Vagina (tissue), 2 donors: ENCODE results near the gene CBX7. TPM values are rescaled to one million over a fixed set of nuclear protein-coding genes. Genes with fewer than 3 reads are reported as not detected.

Experiments used
- DNase-seq, 2 donors: peaks; one replicate each; pipeline ENCODE4 v3.0.0-alpha.2; 2017; ENCODE audit errors: extremely low spot score in 2 of 2
- H3K27ac ChIP-seq: fragments of 200-600 bp; sonication (generic); one replicate; pipeline ENCODE4 v1.5.1; 2019
- H3K27me3 ChIP-seq: fragments of 200-600 bp; sonication (generic); one replicate; pipeline ENCODE4 v1.5.1; 2019
- H3K36me3 ChIP-seq, 2 donors: fragments of 200-600 bp; sonication (generic); one replicate each; pipeline ENCODE4 v1.5.1; 2017 to 2019
- H3K4me1 ChIP-seq: fragments of 200-600 bp; sonication (generic); one replicate; pipeline ENCODE4 v1.5.1; 2019
- H3K4me3 ChIP-seq, 2 donors: fragments of 200-600 bp; sonication (generic); 1 replicate in 1 of 2; 2 replicates in 1 of 2; pipeline ENCODE4 v1.5.1; 2016 to 2019
- H3K9me3 ChIP-seq: fragments of 200-600 bp; sonication (generic); one replicate; pipeline ENCODE4 v1.5.1; 2019
- CTCF ChIP-seq, 3 experiments: fragments of 450-650 bp in 2 of 3; fragments of 200-600 bp in 1 of 3; sonication (generic) in 1 of 3; IDR thresholded peaks; one replicate each; pipeline ENCODE4 v1.5.1; 2017 to 2019; ENCODE audit warnings: antibody characterized with exemption in 3 of 3, mild to moderate bottlenecking in 2 of 3, moderate library complexity in 2 of 3
- POLR2A ChIP-seq, 2 donors: fragments of 450-650 bp; IDR thresholded peaks; one replicate each; pipeline ENCODE4 v1.6.1; 2017; ENCODE audit warnings: antibody characterized with exemption in 2 of 2, mild to moderate bottlenecking in 2 of 2, moderate library complexity in 2 of 2
- POLR2AphosphoS5 ChIP-seq, 2 donors: sonication (generic); formaldehyde crosslinking; IDR thresholded peaks; one replicate each; pipeline ENCODE4 v1.9.0; 2017; ENCODE audit warnings: antibody characterized with exemption in 2 of 2, mild to moderate bottlenecking in 2 of 2, low read depth in 1 of 2; ENCODE audit not compliant: insufficient read depth in 1 of 2
- intact Hi-C: fragments of 100-400 bp; cut with DNase I; formaldehyde crosslinking; loops from one replicate; pipeline ENCODE4 v1.15.1; 2023
- small RNA-seq: library from RNA; depleted of rRNA; stranded (forward); fragments of <200 nt; gene quantifications from one replicate; pipeline ENCODE3, GENCODE V24; 2016
- total RNA-seq: library from RNA; depleted of rRNA; stranded (reverse); fragments of >200 nt; gene quantifications from one replicate; pipeline ENCODE4 v1.2.3, GENCODE V29; 2016

The CBX7 gene
- total RNA-seq, 1 donor from 2014 or later, result 98.0 TPM

- intact Hi-C loops, result no loop called here
- no peak for TF ChIP-seq POLR2A (IDR thresholded peaks at IDR 0.05)
- TF ChIP-seq CTCF (IDR thresholded peaks at IDR 0.05), result no peak
- TF ChIP-seq POLR2AphosphoS5 (IDR thresholded peaks at IDR 0.05; ENCODE audit: insufficient read depth in 1 of 2, low read depth in 1 of 2), result no peak
- no peak for DNase-seq
- H3K4me3 ChIP-seq, result no peak overlapping the region
- H3K36me3 ChIP-seq, result peaks cover 0 to 8% of the 10 kb centered on the region in 2 donors
- H3K27ac ChIP-seq, result no peak overlapping the region
- no peaks in the 10 kb centered on the region for H3K9me3 ChIP-seq
- no peaks in the 10 kb centered on the region for H3K27me3 ChIP-seq
- peaks cover 16% of the 10 kb centered on the region for H3K4me1 ChIP-seq
Measured at GRCh38 chr22:39081598-39081997, 70.9 kb downstream of the CBX7 start.

- intact Hi-C loops, result no loop called here
- Histone ChIP-seq H3K4me1 (peaks cover 16% of the 10 kb centered on the region), H3K4me3 (no peak overlapping the region), H3K27me3 (no peaks in the 10 kb centered on the region), H3K36me3 (peaks cover 0 to 8% of the 10 kb centered on the region in 2 donors), H3K27ac (no peak overlapping the region), H3K9me3 (no peaks in the 10 kb centered on the region)
- TF ChIP-seq POLR2A (IDR thresholded peaks at IDR 0.05) (no peak), CTCF (IDR thresholded peaks at IDR 0.05) (no peak), POLR2AphosphoS5 (IDR thresholded peaks at IDR 0.05; ENCODE audit: insufficient read depth in 1 of 2, low read depth in 1 of 2) (no peak)
- no peak for DNase-seq
Measured at GRCh38 chr22:39081016-39081415, 71.5 kb downstream of the CBX7 start.

Small RNA genes lying within 50 kb of the gene (small RNA-seq; reads per million reads assigned to genes)
- not detected for gene COX5BP7

Other genes starting within 250 kb of the CBX7 start
- not detected for gene APOBEC3A, start 195.1 kb downstream of the CBX7 start, total RNA-seq
- not detected for gene APOBEC3B, start 170.3 kb downstream of the CBX7 start, total RNA-seq
- gene APOBEC3C, start 138.4 kb downstream of the CBX7 start, total RNA-seq, result 16.2 TPM
- 5.2 TPM for gene APOBEC3D, start 131.6 kb downstream of the CBX7 start, total RNA-seq
- 2.7 TPM for gene APOBEC3F, start 111.8 kb downstream of the CBX7 start, total RNA-seq
- 8.3 TPM for gene APOBEC3G, start 75.4 kb downstream of the CBX7 start, total RNA-seq
- gene APOBEC3H, start 55.4 kb downstream of the CBX7 start, total RNA-seq, result not detected
- 4.7 TPM for gene PDGFB, start 92.3 kb upstream of the CBX7 start, total RNA-seq
- gene RPL3, start 166.9 kb upstream of the CBX7 start, total RNA-seq, result 2,613 TPM
- gene SYNGR1, start 197.3 kb upstream of the CBX7 start, total RNA-seq, result 42.2 TPM
- gene TAB1, start 247.1 kb upstream of the CBX7 start, total RNA-seq, result 25.5 TPM